ENCODE data around the gene CRHR2. TPM values are rescaled to one million over a fixed set of nuclear protein-coding genes. Genes with fewer than 3 reads are reported as not detected.

Gene CRHR2
- total RNA-seq, 1 experiment from 2014 or later = not detected

- DNase-seq (ENCODE audit: unreplicated experiment) = no peak
- no peak for TF ChIP-seq CTCF (IDR thresholded peaks at IDR 0.05; ENCODE audit: unreplicated experiment)
- H3K4me1 Mint-ChIP-seq (ENCODE audit: insufficient read depth, unreplicated experiment) = no peaks in the 10 kb centered on the region
- no peak overlapping the region for H3K4me3 Mint-ChIP-seq (ENCODE audit: unreplicated experiment)
- intact Hi-C loops (cut with micrococcal nuclease) = no loop called here
- no TSS peak for BruUV-seq (replicated peaks)
- H3K27me3 Mint-ChIP-seq (ENCODE audit: insufficient read depth, unreplicated experiment) = peaks cover 56% of the 10 kb centered on the region
- H3K27ac Mint-ChIP-seq (ENCODE audit: low read depth, unreplicated experiment) = no peak overlapping the region
- ChIA-PET CTCF (interaction anchor here (0.9 to 2.2 kb wide), 2 partner anchors 41 to 66 kb away, joined by 3 to 8 read pairs; no protein-coding TSS in a partner anchor), POLR2A (no interaction called here)
- H3K36me3 Mint-ChIP-seq (ENCODE audit: insufficient read depth, unreplicated experiment) = no peaks in the 10 kb centered on the region
- H3K9me3 Mint-ChIP-seq (ENCODE audit: unreplicated experiment) = no peaks in the 10 kb centered on the region
Measured at GRCh38 chr7:30674876-30675275, 7.4 kb downstream of the CRHR2 start.

- DNase-seq (ENCODE audit: unreplicated experiment) = no peak
- CTCF ChIA-PET = interaction anchor here (2.2 kb wide), 1 partner anchor 66 kb away, joined by 8 read pairs; no protein-coding TSS in a partner anchor
- no peaks in the 10 kb centered on the region for H3K9me3 Mint-ChIP-seq (ENCODE audit: unreplicated experiment)
- H3K4me1 Mint-ChIP-seq (ENCODE audit: insufficient read depth, unreplicated experiment) = no peaks in the 10 kb centered on the region
- POLR2A ChIA-PET = no interaction called here
- peaks cover 56% of the 10 kb centered on the region for H3K27me3 Mint-ChIP-seq (ENCODE audit: insufficient read depth, unreplicated experiment)
- no peak overlapping the region for H3K4me3 Mint-ChIP-seq (ENCODE audit: unreplicated experiment)
- no peaks in the 10 kb centered on the region for H3K36me3 Mint-ChIP-seq (ENCODE audit: insufficient read depth, unreplicated experiment)
- no peak for TF ChIP-seq CTCF (IDR thresholded peaks at IDR 0.05; ENCODE audit: unreplicated experiment)
- intact Hi-C loops (cut with micrococcal nuclease) = no loop called here
- no TSS peak for BruUV-seq (replicated peaks)
- H3K27ac Mint-ChIP-seq (ENCODE audit: low read depth, unreplicated experiment) = no peak overlapping the region
Measured at GRCh38 chr7:30674420-30674819, 7.8 kb downstream of the CRHR2 start.

- no TSS peak for BruUV-seq (replicated peaks)
- Mint-ChIP-seq H3K9me3 (ENCODE audit: unreplicated experiment) (no peaks in the 10 kb centered on the region), H3K4me3 (ENCODE audit: unreplicated experiment) (no peak overlapping the region), H3K27ac (ENCODE audit: low read depth, unreplicated experiment) (no peak overlapping the region), H3K27me3 (ENCODE audit: insufficient read depth, unreplicated experiment) (peaks cover 37% of the 10 kb centered on the region), H3K4me1 (ENCODE audit: insufficient read depth, unreplicated experiment) (no peaks in the 10 kb centered on the region), H3K36me3 (ENCODE audit: insufficient read depth, unreplicated experiment) (no peaks in the 10 kb centered on the region)
- peak; percentile 81 for DNase-seq (ENCODE audit: unreplicated experiment)
- intact Hi-C loops (cut with micrococcal nuclease) = no loop called here
- CTCF ChIA-PET = interaction anchor here (0.7 to 1.0 kb wide), 2 partner anchors 53 to 68 kb away, joined by 3 read pairs; no protein-coding TSS in a partner anchor
- POLR2A ChIA-PET = interaction anchor here (0.7 kb wide), 1 partner anchor 23 kb away, joined by 3 read pairs; no protein-coding TSS in a partner anchor
- no peak for TF ChIP-seq CTCF (IDR thresholded peaks at IDR 0.05; ENCODE audit: unreplicated experiment)
Measured at GRCh38 chr7:30671793-30672465, 10.3 kb downstream of the CRHR2 start.

GRCh38 chr7:30668102-30668501 lies 14.2 kb downstream of the CRHR2 start:
- CTCF ChIA-PET = interaction anchor here (0.6 to 1.8 kb wide), 3 partner anchors 73 to 967 kb away, joined by 3 to 7 read pairs (median 3); no protein-coding TSS in a partner anchor

More at GRCh38 chr7:30668102-30668501, 14.2 kb downstream of the CRHR2 start:
- DNase-seq (ENCODE audit: unreplicated experiment) = no peak
- H3K27me3 Mint-ChIP-seq (ENCODE audit: insufficient read depth, unreplicated experiment) = peaks cover 18% of the 10 kb centered on the region
- no peaks in the 10 kb centered on the region for H3K9me3 Mint-ChIP-seq (ENCODE audit: unreplicated experiment)
- no peak overlapping the region for H3K27ac Mint-ChIP-seq (ENCODE audit: low read depth, unreplicated experiment)
- H3K36me3 Mint-ChIP-seq (ENCODE audit: insufficient read depth, unreplicated experiment) = no peaks in the 10 kb centered on the region
- intact Hi-C loops (cut with micrococcal nuclease) = no loop called here
- no peak for TF ChIP-seq CTCF (IDR thresholded peaks at IDR 0.05; ENCODE audit: unreplicated experiment)
- H3K4me3 Mint-ChIP-seq (ENCODE audit: unreplicated experiment) = no peak overlapping the region
- BruUV-seq (replicated peaks) = no TSS peak
- POLR2A ChIA-PET = no interaction called here
- H3K4me1 Mint-ChIP-seq (ENCODE audit: insufficient read depth, unreplicated experiment) = no peaks in the 10 kb centered on the region

All from MCF 10A (cell line).